Measurements from ENCODE around the gene SMURF2.

DNA sequence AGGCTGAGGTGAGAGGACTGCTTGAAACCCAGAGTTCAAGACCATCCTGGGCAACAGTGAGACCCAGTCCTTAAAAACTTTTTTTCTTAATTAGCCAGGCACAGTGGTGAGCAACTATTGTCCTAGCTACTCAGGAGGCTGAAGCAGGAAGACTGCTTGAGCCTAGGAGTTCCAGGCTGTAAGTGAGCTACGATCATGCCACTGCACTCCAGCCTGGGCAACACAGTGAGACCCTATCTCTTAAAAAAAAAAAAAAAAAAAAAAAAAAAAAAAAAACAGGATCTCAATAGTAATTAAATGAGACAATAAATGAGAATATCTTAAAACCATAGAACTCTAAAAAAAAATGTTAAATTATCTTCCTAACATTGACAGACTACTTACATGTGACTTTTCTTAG is 14.3 kb downstream of the SMURF2 start:
- TF ChIP-seq, protein P1, sequence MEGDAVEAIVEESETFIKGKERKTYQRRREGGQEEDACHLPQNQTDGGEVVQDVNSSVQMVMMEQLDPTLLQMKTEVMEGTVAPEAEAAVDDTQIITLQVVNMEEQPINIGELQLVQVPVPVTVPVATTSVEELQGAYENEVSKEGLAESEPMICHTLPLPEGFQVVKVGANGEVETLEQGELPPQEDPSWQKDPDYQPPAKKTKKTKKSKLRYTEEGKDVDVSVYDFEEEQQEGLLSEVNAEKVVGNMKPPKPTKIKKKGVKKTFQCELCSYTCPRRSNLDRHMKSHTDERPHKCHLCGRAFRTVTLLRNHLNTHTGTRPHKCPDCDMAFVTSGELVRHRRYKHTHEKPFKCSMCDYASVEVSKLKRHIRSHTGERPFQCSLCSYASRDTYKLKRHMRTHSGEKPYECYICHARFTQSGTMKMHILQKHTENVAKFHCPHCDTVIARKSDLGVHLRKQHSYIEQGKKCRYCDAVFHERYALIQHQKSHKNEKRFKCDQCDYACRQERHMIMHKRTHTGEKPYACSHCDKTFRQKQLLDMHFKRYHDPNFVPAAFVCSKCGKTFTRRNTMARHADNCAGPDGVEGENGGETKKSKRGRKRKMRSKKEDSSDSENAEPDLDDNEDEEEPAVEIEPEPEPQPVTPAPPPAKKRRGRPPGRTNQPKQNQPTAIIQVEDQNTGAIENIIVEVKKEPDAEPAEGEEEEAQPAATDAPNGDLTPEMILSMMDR (conservative IDR thresholded peaks at IDR 0.05 in 1 of 2, IDR thresholded peaks at IDR 0.05 in 1 of 2; ENCODE audit: extremely low read depth in 1 of 2, insufficient read depth in 1 of 2, low read depth in 1 of 2, low read length in 2 of 2), result no peak
- TF ChIP-seq EZH2 (IDR thresholded peaks at IDR 0.05; ENCODE audit: borderline replicate concordance, low read length), result no peak

Measured in mammary epithelial cell (primary cell).